Posterior vena cava (tissue), 2 donors: ENCODE measurements around the gene KAZN. TPM values are rescaled to one million over a fixed set of nuclear protein-coding genes. Genes with fewer than 3 reads are reported as not detected.

Experiments
- DNase-seq: peaks from one replicate; pipeline ENCODE4 v3.0.0-alpha.2; 2020; ENCODE audit warnings: low spot score
- intact Hi-C, 2 donors: fragments of 100-400 bp; cut with DNase I; formaldehyde crosslinking; loops; one replicate each; pipeline versions ENCODE4 v1.14.1 to v1.14.2; 2022 to 2023
- total RNA-seq, 2 donors: library from RNA; stranded (reverse); fragmentation: NEBNext Ultra II Directional; extraction: Animal tissue kit (Norgen Biotek cat#: 25700); gene quantifications; one replicate each; pipeline ENCODE4 v1.2.1, GENCODE V29; 2021
- donor health status: DM: yes; HTN: yes; CAD: no.
- donor health status: DM: yes; HTN: yes; CAD: no.

The KAZN gene
- total RNA-seq, 2 donors from 2014 or later, result 6.2 to 10.8 TPM

DNA sequence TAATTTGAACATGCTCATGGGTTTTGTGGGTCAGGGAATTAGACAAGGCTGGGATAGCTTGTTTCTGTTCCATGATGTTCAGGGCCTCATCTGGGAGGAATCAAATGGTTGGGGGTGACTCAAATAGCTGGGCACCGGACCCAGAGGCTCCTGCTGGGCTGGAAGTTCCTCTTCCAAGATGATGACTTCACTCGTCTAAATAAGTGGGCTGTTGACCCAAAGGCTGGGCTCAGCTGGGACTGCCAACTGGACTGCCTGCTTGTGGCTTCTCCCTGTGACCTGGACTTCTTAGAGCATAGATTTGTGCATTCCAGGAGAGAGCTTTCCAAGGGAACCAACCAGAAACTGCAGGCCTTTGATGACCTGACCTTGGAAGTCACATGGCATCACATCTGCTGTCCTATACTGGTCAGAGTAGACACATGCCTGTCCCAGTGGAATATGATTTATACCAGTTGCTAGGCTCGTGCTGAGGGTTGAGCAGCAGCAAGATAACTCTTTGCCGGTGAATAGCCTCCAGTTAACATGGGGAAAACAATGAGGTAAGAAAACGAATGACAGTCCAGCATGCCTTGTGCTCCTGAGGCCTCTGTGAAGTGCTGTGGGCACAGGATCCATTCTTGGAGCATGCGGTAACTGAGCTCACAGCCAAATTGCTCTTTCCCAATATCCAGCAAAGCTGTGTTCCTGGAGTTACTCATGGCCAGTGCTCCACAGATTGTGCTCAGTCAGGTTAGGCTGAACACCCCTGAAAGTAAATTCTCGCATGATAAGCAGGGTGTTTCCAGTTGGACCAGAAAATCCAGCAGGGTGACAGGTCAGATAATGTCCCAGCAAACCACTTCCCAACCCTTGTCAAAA, 282.2 kb downstream of the KAZN start:
- peak; percentile 88 for DNase-seq

DNA sequence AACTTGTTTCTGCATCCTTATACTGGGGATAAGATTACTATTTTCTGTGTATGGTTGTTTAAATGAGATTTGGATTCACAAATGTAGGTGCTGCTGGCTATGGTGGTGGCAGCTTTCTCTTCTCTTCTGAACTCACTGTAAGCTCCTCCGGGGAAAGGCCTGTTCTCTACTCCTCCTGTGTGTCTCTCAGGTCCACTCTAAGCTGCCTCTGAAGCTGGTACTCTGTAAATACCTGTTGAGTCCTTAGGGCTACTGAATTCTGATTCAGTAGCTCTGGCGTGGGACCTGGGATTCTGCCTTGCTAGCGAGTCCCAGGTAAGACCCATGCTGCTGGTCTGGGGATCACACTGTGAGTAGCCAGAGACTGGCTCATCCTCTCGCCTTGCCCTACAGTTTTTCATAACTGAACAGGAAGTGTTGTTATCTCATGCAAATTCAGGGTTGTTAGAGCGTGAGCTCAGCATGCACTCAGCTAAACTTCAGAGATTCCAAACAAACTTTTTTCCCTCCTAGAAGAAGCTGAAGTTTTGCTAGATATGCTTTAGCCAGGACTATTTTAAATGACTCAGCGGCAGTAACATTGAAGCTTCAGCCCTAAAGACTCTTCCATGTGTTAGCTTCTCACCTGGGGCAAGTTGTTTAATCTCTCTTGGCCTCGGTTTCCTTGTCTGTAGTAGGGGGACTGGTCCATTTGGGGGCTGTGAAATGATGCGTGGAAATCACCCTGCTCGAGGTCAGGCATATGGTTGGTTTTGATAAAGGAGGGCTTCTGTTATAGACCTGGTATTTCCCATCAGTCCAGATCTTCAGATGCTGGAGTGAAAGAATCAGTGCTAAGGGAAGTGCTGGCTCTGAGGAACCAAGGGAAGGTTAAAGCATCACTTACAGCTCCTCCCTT, 283.5 kb downstream of the KAZN start:
- intact Hi-C loops, result loop anchor here in 1 of 2 donors (10.0 kb wide), 1 partner anchor 953 kb away; no protein-coding TSS in a partner anchor
- no peak for DNase-seq

More for the DNA sequence above, 282.2 kb downstream of the KAZN start:
- intact Hi-C loops, result loop anchor here in 1 of 2 donors (10.0 kb wide), 1 partner anchor 954 kb away; no protein-coding TSS in a partner anchor

DNA sequence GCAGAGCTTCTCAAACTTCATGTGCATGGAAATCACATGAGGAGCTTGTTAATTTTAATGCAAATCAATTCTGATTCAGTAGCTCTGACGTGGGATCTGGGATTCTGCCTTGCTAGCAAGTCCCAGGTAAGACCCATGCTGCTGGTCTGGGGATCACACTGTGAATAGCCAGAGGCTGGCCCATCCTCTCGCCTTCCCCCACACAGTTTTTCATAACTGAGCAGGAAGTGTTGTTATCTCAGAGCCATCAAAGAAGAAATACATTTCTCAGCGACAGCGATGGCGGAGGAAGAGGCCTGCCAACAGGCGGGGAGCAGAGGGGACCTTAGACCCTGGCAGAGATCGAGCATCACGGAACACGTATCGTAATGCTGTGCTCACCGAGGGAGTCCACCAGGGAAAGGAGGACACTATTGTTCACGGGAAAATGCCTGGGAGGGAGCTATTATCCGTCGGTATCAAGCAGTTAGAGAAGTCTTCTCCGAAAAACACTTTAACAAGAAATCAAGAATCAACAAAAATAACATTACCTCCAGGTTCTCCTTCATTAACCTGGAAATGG, 286.2 kb downstream of the KAZN start:
- DNase-seq, result no peak
- intact Hi-C loops, result loop anchor here in 1 of 2 donors (10.0 kb wide), 1 partner anchor 950 kb away; no protein-coding TSS in a partner anchor

DNA sequence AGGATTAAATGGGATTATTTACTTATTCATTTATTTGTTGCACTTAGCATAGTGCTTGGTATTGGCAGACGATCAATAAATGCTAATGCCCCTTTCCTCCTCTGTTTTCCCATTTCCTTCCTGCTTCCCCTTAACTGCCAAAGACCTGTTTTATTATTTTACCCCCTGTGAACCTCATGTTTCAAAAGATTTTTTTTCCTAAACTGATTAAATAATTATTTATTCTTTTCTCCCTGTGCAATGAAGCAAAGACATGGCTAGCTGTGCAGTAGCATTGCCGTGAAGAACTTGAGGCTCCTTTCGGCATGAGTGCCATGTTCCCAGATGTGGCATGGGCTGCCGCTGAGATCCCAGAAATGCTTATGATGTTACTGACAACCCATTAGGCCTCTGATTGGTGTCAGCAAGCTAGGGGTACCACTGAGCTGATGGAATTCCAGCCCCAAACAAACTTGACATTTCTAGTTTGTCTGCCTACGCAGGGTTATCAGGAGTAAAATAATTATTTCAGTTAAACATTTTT, 288.6 kb downstream of the KAZN start:
- DNase-seq, result no peak

DNA sequence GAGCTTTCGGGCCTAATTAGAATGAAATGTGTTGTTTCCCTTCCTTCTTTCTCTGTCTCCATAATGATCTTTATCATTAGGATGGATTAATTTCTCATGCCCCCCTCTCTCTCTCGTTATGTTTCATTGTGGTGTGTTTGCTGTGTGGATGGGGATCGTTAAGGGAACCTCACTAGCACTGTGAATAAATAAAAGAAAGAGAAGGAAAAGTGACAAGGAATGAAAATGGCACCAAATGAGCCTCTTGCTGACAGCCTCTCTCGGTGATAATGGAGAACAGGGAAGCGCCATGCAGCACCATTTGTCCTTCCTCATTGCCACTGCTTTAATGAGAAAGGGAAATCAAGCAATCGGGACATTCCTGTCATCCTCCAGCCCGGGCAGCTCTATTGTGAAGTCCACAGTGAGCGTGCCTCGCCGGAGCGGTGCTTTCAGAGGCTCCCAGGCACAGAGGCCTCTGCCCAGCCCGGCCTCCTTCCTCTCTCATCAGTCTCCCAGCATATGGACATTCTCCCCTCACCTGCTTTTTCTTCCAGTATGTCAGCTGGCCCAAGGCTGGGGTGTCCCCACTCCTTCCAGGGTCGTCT, 289.4 kb downstream of the KAZN start:
- no peak for DNase-seq
- intact Hi-C loops, result loop anchor here in 1 of 2 donors (10.0 kb wide), 1 partner anchor 947 kb away; no protein-coding TSS in a partner anchor

More for the DNA sequence above, 288.6 kb downstream of the KAZN start:
- intact Hi-C loops, result loop anchor here in 1 of 2 donors (10.0 kb wide), 1 partner anchor 948 kb away; no protein-coding TSS in a partner anchor

DNA sequence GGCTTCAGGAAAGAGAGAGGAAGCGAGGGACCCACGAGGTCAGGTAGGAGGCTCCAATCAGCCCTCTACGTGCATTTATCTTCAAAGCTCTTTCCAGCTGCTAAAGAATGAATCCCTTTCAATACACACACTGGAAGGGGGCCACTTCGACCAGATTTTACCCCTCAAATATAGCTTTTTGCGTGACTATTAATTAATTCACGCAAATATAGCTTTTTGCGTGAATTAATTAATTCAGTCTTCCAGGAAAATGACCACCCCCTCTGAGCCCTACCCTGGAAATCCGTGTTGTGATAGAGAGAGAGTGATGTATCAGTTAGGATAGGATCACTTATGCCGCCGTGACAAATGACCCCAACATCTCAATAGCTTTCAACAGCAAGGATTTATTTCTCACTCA, 289.9 kb downstream of the KAZN start:
- intact Hi-C loops, result loop anchor here in 1 of 2 donors (10.0 kb wide), 1 partner anchor 946 kb away; no protein-coding TSS in a partner anchor
- no peak for DNase-seq

DNA sequence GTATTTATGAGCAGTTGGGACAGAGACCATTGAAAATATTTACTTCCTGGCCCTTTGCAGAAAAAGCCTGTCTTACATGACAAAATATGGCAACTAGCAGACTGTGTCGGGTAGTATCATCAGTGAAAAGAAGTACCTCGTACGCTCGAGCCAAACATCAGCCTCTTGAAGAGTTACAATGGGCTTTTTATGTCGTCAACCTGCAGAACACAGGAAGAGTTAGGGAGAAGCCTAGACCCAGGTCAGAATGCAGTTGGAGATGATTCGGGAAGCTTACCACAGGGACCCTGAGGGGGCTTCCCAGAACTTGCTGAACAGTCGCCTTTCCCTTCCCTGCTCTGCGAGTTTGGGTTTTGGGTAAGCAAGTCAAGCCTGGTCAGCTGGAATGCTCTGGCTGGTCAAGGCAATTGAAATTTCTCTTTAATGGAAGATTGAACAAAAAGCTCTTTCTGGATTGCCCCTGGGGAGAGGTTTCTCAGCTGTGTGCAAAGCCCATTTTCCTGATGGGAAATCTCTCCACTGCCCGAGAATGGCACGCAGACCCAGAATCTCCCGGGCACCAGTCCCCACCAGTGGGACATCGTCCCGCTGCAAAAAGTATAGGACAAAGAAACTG, 291.4 kb downstream of the KAZN start:
- no peak for DNase-seq
- intact Hi-C loops, result loop anchor here in 1 of 2 donors (10.0 kb wide), 1 partner anchor 945 kb away; no protein-coding TSS in a partner anchor

DNA sequence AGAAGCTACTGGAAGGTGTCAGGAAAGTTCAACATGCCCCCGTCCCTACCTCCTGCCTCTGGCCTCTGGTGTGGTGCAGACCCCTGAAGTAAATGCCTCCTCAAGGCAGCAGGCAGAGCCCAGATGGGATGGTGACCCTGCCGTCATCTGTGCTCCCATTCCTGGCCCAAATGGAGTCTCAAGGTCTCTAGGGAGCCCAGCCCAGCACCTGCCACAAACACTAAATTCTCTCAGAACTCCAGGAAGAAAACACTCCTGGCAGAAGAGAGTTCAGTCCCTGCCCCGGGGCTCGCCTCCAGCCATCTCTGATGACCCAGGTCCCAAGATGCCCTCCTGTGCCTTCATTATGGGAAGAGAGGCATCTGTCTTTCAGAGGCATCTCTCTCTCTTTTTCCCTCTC, 293.5 kb downstream of the KAZN start:
- intact Hi-C loops, result no loop called here
- no peak for DNase-seq

DNA sequence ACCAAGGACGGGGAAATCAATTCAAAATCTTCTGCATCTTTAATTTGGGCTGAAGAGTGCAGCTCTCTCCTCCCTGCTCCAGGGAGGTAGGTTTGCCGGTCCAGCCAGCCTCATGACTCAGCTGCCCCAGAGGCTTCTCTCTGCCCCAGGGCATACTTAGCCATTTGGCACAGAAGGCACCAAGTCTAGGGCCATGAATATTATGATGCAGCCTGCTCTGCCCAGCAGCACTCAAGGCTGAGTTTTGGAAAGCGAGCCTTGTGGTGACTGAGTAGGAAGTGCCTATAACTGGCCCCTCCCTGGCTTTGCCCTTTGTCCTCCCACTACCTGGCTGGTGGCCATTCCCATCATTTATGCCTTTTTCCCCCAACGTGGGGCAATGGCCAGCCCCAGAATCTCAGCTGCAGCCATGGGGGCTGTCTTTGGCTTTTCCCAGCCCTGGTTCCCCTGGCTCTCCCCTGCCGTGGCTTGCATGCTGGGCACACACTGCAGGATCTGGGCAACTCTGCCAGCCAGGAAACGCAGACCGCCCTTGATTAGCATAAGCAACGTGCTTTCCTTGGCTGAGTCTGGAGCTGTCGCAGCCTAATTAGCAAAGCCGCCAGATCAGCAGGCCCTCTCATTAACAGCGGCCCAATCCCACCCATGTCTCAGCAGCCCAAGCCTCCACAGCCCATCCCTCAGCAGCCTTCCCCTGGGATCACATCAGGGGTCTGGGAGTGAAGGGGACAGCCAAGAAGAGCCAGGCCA, 296.5 kb downstream of the KAZN start:
- intact Hi-C loops, result no loop called here
- no peak for DNase-seq

DNA sequence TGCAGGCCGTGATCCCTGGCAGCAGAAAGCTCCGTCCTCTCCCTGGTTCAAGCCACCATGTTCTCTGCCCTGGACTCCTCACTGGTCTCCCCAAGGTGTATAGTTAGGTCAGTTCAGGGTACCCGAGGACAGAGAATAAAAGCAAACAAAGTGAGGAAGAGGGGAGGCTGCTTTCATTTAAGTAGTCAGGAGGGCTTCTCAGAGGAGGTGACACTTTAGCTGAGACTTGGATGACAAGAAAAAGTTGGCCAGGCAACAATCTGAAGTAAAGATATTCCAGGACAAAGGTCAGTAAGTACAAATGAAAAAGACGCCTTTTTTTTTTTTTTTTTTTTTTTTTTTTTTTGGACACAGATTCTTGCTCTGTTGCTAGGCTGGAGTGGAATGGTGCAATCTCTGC, 297.2 kb downstream of the KAZN start:
- DNase-seq, result no peak
- intact Hi-C loops, result no loop called here

DNA sequence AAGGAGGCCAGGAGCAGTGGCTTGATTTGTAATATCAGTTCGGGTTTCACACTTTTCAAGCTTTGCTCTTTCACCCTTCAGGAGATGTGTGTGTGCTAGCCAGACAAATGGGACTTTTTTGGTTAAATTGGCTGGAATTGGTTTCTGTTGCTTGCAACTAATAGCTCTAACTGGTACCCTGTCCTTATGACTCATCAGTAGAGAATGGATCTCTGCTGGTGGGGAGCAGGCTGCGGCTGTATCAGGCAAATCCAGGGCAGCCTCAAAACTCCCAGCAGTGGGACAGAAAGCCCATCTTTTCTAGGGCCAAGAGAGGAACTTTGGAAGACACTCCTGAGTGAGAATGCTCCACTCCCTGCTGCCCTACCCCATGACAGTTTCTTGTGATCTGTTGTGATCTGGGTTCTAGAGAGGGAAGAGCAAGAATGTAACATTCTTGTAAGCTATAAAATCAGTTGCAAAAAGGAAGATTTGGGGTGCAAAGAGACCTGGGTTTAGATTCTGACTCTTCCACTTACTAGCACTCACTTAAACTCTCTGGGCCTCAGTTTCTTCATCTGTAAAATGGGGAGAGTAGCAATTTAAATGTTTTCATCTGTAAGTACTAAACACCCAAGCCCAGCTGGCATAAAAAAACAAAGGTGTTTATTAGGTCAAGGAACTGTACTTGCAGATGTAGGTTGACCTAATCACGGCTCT, 298.0 kb downstream of the KAZN start:
- no peak for DNase-seq
- intact Hi-C loops, result no loop called here

DNA sequence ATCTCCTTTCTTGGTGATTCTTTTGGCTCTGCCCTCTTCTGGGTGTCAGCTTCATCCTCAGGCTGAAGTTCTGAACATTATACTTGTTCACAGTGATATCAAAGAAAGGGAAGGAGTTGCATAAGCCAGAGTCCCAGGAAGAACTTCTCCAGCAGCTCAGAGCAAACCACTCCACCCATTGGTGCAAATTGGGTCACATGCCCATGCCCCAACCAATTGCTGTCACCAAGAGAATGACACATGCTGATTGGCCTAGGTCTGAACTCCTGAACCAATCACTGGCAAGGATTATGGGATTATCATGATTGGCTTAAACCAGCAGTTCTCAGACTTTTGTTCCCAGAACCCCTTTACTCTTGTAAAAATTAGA, 298.6 kb downstream of the KAZN start:
- no peak for DNase-seq
- intact Hi-C loops, result no loop called here

DNA sequence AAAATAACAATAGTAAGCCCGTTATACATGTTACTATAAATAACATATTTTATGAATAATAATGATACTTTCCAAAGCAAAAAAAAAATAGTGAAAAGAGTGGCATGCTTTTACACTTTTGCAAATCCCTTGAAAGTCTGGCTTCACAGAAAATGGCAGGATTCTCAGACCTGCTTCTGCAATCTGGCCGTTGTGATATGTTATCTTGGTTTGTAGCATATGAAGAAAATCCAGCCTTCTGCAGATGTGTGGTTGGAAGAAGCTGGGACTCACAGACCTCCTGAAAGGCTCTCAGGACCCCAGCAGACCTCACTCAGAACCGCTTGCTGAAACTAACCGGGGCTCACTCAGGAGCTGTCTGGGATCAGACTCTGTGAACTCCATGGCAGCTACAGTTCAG, 299.1 kb downstream of the KAZN start:
- DNase-seq, result no peak
- intact Hi-C loops, result no loop called here

DNA sequence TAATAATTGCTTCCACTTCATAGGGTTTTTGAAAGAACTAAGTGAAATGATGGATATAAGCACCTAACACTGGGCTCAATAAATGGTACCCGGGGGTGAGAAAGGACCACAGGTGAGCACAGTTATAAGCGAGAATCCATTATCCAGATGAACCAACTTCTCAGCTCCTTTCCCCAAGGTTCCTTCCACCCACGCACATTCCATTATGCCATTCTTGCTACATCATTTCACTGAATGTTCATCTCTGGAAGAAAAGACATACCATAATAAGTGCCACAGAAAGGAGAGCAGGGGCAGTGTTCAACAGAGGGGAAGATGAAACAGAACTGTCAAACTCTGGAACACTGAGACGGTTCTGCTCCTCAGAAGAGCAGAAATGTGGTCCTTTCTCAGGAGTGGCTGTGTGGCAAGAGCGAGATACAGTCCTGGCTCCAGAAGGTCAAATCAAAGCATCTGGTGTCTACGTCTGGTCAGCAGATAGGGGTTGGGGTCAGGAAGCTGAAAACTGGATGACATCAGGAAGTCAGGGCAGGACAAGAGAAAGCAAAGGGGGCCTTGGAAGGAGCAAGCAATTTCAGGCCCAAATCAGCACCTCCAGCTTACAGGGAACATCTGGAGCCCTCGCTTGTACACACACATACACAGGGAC, 299.6 kb downstream of the KAZN start:
- DNase-seq, result no peak
- intact Hi-C loops, result no loop called here

DNA sequence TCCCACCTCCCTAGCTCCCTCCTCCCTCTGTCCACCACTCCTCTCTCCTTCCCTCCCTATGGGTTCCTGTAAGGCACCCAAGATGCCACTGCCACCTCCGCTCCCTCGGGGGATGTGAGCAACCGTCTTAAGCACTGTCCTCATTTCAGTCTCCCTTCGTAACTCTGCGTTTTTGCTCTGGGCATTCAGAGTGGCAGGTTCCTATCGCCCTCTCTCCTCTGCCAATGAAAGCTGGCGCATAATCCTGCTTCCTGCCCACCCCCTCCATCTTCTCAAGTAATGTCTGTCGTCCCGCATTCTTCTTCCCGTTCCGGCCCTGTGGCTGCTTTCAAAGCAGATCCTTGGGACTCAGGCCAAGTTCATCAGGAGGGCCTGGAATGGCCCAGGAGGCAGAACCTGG, 301.2 kb downstream of the KAZN start:
- intact Hi-C loops, result no loop called here
- no peak for DNase-seq

DNA sequence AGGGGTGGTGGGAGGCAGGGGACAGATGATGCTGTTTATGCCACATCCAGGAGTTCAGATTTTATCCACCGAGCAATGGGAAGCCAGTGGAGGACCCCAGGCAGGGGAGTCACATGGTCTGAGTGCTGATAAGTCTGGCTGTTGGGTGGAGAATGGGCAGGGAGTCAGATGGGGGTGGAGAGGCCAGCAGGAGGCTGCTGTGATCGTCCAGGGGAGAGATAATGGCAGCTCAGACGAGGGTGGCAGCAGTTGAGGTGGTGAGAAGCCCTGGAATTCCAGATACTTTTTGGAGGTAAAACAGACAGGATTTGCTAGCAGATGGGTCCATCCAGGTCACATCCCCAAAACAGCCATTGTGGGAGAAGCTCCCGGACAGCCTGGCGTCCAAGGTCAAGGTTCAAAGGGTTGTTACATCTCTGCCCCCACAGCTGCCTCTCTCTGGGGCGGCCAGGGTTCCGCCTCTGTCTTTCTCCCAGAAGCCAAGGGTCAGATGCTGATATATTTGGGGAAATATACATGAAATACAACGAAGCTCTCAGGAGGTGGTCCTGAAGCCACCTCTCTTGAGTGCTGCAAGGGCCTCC, 303.0 kb downstream of the KAZN start:
- intact Hi-C loops, result no loop called here
- DNase-seq, result no peak
